Stimulated activated CD4-positive, alpha-beta T cell treated with anti-CD3 and anti-CD28 coated beads, TNF-alpha, amount 100 ng/mL, for 4 hours (primary cell): ENCODE measurements around the gene AMBP.

Source experiments
- DNase-seq, 3 experiments: peaks; one replicate each; pipeline ENCODE4 v3.0.0-alpha.2; 2020; ENCODE audit warnings: low read depth in 3 of 3

The AMBP gene

DNA sequence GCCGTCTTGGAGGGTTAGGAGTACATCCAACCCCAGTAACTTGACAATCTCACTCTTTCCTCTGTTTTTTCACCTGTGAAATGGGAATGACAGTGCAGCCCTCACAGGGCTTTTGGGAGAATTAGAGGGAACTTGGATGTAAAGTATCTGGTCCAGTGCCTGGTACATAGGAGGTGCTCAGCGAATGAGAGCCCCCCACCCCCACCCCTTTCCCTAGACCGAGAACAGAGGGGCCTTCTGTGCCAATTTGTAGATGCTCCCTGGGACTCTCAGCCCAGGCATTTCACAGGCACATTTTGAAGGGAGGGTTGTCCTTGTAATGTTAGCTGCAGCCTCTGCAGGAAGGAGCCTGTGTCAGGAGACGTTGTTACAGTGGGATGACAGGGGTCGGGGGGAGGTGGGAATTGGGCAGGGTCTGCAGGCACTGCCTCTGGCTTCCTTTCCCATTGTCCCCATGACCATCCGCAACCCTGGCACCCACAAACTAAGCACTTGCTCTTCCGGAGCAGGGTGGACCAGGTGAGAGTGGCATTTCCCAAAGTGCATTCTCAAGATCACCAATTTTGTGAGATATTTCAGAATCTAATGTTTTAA, 47.0 kb downstream of the AMBP start:
- DNase-seq, result no peak

GRCh38 chr9:114030364-114030763, 47.7 kb downstream of the AMBP start:
- no peak for DNase-seq

- no peak for DNase-seq
Observed at GRCh38 chr9:114029311-114030170, 48.6 kb downstream of the AMBP start.

- no peak for DNase-seq
Observed at GRCh38 chr9:114028646-114029045, 49.5 kb downstream of the AMBP start.

- DNase-seq, result no peak
Observed at GRCh38 chr9:114027863-114028465, 50.1 kb downstream of the AMBP start.

- DNase-seq, result no peak
Observed at GRCh38 chr9:114027159-114027862, 50.8 kb downstream of the AMBP start.

- DNase-seq, result no peak
Observed at GRCh38 chr9:114026335-114026734, 51.8 kb downstream of the AMBP start.

GRCh38 chr9:114025760-114026159, 52.3 kb downstream of the AMBP start:
- DNase-seq, result no peak

DNA sequence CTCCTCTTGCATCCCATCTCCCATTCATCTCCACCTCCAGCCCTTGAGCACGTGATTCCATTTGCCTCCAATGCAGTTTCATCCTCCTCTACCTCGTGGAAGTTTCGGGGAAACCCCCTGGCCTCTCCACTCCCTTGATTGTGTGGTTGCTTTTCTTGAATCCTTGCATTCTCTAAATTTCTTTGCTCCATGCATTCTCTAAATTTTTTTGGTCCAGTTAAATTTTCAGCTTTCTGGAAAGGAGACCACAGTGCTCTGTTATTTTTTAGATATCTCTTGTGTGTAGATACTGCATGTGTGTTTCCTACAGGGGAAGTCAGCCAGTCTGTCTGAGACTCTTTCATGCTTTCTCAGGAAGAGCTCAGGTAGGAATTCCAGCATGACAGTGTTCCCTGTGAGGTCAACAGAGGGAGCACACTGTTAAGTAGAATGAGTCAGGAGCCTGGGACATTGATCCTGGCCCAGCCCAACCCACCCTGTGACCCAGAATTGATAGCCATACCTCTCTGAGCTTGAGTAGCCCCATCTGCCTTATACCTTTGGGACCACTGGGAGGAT, 52.8 kb downstream of the AMBP start:
- DNase-seq, result no peak

DNA sequence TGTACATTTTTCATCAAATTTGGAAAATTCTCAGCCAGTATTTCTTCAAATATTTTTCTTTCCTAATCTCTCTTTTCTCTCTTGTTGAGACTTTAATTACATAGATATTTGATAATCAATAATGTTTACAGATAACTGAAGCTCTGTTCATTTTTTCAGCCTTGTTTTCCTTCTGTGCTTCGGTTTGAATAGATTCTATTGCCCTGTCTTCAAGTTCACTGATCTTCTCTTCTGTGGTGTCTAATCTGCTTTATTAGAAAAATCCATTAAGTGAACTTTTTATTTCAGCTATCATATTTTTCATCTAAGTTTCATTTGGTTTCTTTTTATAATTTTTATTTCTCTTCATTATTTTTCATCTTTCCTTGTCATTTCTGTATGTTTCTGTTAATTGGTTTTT, 54.1 kb downstream of the AMBP start:
- DNase-seq, result no peak

DNA sequence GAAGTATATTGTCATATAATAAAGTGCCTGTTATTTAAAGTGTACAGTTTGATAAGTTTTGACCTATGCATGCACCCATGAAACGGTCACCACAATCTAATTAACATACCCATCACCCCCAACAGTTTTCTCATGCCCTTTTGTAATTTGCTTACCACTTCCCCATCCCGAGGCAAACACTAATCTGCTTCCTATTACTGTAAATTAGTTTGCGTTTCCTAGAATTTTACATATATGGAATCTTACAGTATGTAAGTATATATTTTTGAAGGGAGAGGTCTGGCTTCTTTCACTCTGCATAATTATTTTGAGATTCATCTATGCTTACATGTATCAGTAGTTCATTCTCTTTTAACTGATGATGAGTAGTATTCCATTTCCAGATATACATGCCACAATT, 56.5 kb downstream of the AMBP start:
- DNase-seq, result no peak

DNA sequence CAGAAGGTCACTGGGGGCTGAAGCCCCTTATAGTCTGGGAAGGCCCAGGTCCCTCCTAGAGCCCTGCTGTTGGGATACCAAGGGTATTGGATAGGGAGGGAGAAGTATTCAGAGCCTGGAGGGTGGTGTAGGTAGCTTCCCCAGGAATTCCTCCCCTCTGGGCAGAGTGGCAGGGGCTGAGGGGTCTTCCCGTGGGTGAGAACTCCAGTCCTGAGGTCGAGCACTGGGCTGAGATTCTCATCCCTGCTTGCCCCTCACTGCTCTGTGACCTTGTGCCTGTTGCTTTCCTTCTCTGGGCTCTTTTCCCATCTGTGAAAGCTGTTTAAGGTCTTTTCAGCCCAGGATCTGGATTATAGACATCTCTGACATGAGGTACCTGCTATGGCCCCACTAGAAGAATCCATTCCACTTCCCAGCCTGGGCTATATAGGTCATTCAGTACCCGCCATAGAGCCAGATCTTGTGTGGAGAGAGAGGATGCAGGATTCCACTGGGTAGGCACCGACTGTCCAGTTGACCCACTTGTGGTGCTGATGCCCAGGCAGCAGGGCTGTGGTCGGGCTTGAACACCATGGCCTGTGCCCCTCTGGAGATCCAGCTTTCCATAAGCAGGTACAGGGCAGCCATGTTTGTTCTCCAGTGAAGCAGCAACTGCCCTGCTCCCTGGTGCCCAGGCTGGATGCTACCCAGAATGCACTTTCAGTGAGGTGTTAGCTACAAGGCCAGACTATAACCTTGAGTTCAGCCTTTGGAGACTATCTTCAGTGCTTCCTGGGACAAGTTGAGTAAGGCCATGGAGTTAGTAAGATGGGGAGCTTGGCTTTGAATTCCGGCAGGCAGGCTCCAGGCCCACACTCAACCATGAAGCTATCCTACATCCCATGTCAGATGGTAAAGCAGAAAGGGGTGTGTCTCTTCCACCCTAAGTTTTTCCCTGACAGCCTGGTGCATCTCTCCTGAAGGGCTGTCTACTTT, 60.1 kb downstream of the AMBP start:
- DNase-seq, result no peak

DNA sequence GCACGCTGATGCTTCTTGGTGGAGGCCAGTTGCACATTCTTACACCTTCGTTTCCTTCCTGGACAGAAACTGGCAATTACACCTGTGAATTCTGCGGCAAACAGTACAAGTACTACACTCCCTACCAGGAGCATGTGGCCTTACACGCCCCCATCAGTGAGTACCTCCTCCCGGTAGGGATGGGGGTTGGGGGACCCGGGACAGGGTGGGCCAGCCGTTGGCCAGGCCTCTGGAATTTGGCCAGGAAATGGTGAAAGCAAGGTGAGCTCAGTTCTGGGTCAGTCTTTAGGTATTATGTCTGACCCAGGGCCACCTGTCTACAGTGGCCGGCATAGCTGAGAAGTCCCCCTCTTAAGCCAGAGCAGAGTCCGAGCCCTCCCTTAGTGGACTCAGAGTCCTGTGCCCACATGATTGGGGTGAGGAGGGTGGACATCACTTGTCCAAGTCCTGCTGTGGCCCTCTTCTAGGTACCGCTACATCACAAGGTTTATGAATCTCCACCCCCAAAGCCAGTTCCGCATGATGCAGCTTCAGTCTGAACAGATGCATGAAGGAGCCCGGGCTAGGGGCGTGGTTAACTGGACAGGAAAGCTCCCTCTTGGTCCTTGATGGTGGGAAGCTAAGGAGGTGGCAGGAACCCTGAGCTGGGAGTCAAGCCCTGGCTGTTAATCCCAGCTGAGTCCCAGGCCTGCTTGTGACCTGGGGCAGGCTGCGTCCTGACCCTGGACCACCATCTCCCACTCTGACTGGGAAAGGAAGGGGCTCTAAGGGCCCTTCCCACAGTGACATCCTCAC, 61.3 kb downstream of the AMBP start:
- no peak for DNase-seq

GRCh38 chr9:114016101-114016500, 62.0 kb downstream of the AMBP start:
- no peak for DNase-seq

DNA sequence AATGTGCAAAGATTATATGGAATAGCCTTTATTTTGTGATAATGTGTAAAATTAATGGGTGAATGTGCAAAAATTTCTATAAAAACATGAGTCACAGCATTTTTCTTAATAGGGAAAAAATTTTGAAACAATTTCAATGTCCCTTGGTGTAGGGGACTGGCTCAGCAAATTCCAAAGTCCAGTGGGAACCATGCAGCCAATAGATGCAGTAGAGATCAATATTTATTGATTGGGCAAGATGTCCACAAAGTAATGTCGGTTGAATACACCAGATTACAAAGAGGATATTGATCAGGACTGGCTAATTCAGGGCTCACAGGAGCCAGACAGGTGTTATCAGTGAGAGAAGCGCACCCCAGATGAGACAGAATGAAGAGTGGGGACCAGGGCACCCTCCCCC, 62.5 kb downstream of the AMBP start:
- no peak for DNase-seq

DNA sequence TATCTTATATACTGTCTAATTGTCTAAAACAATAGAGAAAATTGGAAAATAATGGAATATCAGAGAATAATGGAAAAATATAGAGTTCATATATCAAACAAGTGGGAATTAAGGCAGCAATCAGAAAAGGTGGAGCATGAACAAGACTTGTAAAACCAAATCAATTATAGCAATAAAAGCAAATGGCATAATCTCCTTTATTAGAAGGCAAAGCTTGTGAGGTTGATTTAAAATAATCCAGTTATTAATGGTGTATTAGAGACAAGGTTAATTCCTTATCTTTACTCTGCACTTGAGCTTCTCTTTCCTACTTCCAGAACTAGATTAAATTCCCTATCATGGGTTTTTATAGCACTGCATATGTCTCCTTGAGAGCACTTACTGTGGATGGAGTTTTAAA, 64.1 kb downstream of the AMBP start:
- no peak for DNase-seq

DNA sequence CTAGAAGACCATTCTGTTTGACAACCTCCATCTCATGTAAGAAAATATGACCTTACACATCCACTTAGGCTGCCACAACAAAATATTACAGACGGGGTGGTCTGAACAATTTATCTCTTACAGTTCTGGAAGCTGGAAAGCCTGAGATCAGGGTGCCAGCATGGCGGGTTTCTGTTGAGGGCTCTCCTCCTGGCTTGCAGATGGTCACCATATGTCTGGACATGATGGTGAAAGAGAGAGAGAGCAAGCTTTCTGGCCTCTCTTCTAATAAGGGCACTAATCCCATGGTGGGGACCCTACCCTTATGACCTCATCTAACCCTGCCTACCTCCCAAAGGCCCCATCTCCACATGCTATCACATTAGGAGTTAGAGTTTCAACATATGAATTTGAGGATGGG, 66.0 kb downstream of the AMBP start:
- DNase-seq, result no peak

DNA sequence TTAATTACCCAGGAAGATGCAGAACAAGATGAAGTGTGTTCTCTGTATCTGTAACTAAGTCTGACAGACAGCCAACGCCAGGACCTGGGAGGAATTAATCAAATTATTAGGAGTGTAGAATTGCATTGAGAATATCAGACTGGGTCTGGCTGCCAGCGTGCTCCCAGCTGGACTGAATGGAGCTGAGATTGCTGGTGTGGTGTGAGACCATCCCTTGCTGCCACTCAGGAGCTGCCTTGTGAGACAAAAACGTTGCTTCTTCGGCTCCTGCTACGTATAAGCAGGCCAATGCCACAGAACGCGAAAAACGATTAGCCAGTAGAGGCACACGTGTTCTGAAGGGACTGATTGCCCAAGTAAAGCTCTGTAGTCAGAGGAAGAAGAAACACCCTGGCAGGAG, 66.8 kb downstream of the AMBP start:
- DNase-seq, result no peak
